ENCODE results near the gene ZBTB3. TPM values are rescaled to one million over a fixed set of nuclear protein-coding genes. Genes with fewer than 3 reads are reported as not detected.

ZBTB3 gene
- total and polyA plus RNA-seq, 3 donors from 2014 or later: 6.7 to 17.4 (median 14.0) TPM

DNA sequence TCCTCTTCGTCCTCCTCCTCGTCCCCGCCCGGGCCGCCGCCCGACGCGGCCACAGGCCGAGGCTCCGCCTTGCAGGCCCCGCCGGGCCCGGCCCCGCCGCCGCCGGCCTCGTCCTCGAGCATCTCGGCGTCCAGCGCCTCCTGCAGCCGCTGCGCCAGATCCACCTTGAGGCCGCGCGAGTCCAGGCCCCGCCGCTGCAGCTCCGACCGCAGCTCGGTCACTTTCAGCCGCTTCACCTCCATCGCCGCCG, 27.1 kb downstream of the ZBTB3 start:
- 1% methylated on average over 37 of the region's 37 CpGs; no CpG with 5 or more reads in 1 of the 2 donors for WGBS, 2 donors
- peaks cover 26% of the 10 kb centered on the region for H3K4me1 ChIP-seq

GRCh38 chr11:62726156-62726914, 27.6 kb downstream of the ZBTB3 start:
- DNase-seq: no peak
- intact Hi-C loops (cut with DNase I; ENCODE audit: low total_unique reads): no loop called here
- peaks cover 26% of the 10 kb centered on the region for H3K4me1 ChIP-seq
- H3K36me3 ChIP-seq (ENCODE audit: low read depth, missing control alignments): no peaks in the 10 kb centered on the region
- H3K27ac ChIP-seq: peak overlapping the region; percentile 82 to 96
- no peaks in the 10 kb centered on the region for H3K9me3 ChIP-seq
- WGBS, 2 donors: 0% methylated on average over 17 to 20 of the region's 51 CpGs
- H3K27me3 ChIP-seq: no peaks in the 10 kb centered on the region
- peak overlapping the region; percentile 90 to 93 for H3K4me3 ChIP-seq
- TF ChIP-seq, protein P1, sequence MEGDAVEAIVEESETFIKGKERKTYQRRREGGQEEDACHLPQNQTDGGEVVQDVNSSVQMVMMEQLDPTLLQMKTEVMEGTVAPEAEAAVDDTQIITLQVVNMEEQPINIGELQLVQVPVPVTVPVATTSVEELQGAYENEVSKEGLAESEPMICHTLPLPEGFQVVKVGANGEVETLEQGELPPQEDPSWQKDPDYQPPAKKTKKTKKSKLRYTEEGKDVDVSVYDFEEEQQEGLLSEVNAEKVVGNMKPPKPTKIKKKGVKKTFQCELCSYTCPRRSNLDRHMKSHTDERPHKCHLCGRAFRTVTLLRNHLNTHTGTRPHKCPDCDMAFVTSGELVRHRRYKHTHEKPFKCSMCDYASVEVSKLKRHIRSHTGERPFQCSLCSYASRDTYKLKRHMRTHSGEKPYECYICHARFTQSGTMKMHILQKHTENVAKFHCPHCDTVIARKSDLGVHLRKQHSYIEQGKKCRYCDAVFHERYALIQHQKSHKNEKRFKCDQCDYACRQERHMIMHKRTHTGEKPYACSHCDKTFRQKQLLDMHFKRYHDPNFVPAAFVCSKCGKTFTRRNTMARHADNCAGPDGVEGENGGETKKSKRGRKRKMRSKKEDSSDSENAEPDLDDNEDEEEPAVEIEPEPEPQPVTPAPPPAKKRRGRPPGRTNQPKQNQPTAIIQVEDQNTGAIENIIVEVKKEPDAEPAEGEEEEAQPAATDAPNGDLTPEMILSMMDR (IDR thresholded peaks at IDR 0.05): no peak
- TF ChIP-seq POLR2A (IDR thresholded peaks at IDR 0.05): no peak

More for the DNA sequence above, 27.1 kb downstream of the ZBTB3 start:
- intact Hi-C loops (cut with DNase I; ENCODE audit: low total_unique reads): no loop called here
- H3K4me3 ChIP-seq: peak overlapping the region; percentile 90 to 93
- no peaks in the 10 kb centered on the region for H3K9me3 ChIP-seq
- H3K27me3 ChIP-seq: no peaks in the 10 kb centered on the region
- DNase-seq: no peak
- TF ChIP-seq, protein P1 (IDR thresholded peaks at IDR 0.05): no peak
- TF ChIP-seq POLR2A (IDR thresholded peaks at IDR 0.05): no peak
- H3K27ac ChIP-seq: peak overlapping the region; percentile 82 to 96
- no peaks in the 10 kb centered on the region for H3K36me3 ChIP-seq (ENCODE audit: low read depth, missing control alignments)

- TF ChIP-seq POLR2A (IDR thresholded peaks at IDR 0.05): no peak
- TF ChIP-seq, protein P1 (IDR thresholded peaks at IDR 0.05): no peak
- Histone ChIP-seq H3K27me3 (no peaks in the 10 kb centered on the region), H3K27ac (peak overlapping the region; percentile 82 to 96), H3K36me3 (ENCODE audit: low read depth, missing control alignments) (no peaks in the 10 kb centered on the region), H3K4me3 (peak overlapping the region; percentile 90 to 93), H3K9me3 (no peaks in the 10 kb centered on the region), H3K4me1 (peaks cover 24% of the 10 kb centered on the region)
- 0% methylated on average over 7 of the region's 7 CpGs for WGBS, 2 donors
- DNase-seq: no peak
- intact Hi-C loops (cut with DNase I; ENCODE audit: low total_unique reads): no loop called here
Observed at GRCh38 chr11:62725646-62726045, 28.3 kb downstream of the ZBTB3 start.

DNA sequence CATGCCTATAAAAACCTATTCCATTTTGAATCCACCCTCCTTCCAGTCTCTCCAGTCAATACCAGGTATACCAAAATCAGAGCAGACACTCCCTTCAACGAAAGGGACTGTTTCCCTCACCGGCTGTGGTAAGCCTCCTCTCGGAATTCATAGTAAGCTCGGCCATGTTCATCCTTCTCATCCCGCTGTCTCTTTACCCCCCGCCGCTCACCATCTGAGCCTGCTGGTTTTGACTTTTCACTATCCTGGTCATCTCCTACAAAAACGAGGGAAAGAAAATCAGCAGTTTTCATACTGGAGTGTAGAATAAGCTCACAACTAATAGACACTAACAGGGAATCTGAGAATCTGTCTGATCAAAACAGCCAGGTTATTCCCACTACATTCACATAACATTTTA, 29.8 kb downstream of the ZBTB3 start:
- intact Hi-C loops (cut with DNase I; ENCODE audit: low total_unique reads): no loop called here
- Histone ChIP-seq H3K27me3 (no peaks in the 10 kb centered on the region), H3K27ac (no peak overlapping the region), H3K4me3 (no peak overlapping the region), H3K4me1 (peaks cover 12% of the 10 kb centered on the region), H3K9me3 (no peaks in the 10 kb centered on the region), H3K36me3 (ENCODE audit: low read depth, missing control alignments) (no peaks in the 10 kb centered on the region)
- WGBS, 2 donors: 34 to 50% methylated on average over 8 of the region's 8 CpGs
- no peak for DNase-seq
- TF ChIP-seq, protein P1 (IDR thresholded peaks at IDR 0.05): no peak
- no peak for TF ChIP-seq POLR2A (IDR thresholded peaks at IDR 0.05)

DNA sequence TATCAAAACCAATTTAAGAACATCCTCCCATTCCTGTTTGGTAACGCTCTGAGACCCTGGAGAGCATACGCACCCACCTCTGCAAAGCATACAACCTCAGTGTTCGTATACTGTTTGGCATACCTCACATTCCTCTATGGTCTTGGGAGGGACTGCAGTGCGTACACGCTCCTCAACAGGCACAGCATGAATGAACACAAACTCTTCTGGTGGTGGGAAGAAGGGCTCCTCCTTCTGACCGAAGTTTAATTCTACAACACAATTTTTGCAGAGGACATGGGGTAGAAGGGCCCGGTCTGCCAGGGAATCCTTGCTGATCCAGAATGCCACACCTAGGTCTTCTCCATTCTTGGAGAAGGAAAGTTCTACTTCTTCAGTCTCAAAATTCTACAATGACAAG, 32.0 kb downstream of the ZBTB3 start:
- H3K27ac ChIP-seq: no peak overlapping the region
- WGBS, 2 donors: 77 to 85% methylated on average over 7 of the region's 7 CpGs
- TF ChIP-seq, protein P1 (IDR thresholded peaks at IDR 0.05): no peak
- TF ChIP-seq POLR2A (IDR thresholded peaks at IDR 0.05): no peak
- intact Hi-C loops (cut with DNase I; ENCODE audit: low total_unique reads): no loop called here
- no peak overlapping the region for H3K4me3 ChIP-seq
- H3K4me1 ChIP-seq: peaks cover 12% of the 10 kb centered on the region
- no peak for DNase-seq
- no peaks in the 10 kb centered on the region for H3K36me3 ChIP-seq (ENCODE audit: low read depth, missing control alignments)
- no peaks in the 10 kb centered on the region for H3K27me3 ChIP-seq
- no peaks in the 10 kb centered on the region for H3K9me3 ChIP-seq

Data from testis (tissue), 3 donors.